ENCODE results near the gene ADCYAP1R1. TPM values are rescaled to one million over a fixed set of nuclear protein-coding genes. Genes with fewer than 3 reads are reported as not detected.

The ADCYAP1R1 gene
- polyA plus RNA-seq, 1 donor from 2014 or later: 8.6 TPM

- Histone ChIP-seq H3K27ac (ENCODE audit: low read length) (no peak overlapping the region), H3K27me3 (ENCODE audit: insufficient read depth, low read depth, low read length) (no peaks in the 10 kb centered on the region), H3K79me2 (replicated peaks; ENCODE audit: insufficient read depth, low read length) (no peaks in the 10 kb centered on the region), H3K9ac (ENCODE audit: low read length) (no peak overlapping the region), H2AFZ (ENCODE audit: low read depth, low read length) (no peak overlapping the region), H3K9me3 (ENCODE audit: low read length) (no peaks in the 10 kb centered on the region), H3K36me3 (ENCODE audit: insufficient read depth, low read length) (peaks cover 5% of the 10 kb centered on the region), H3K9me2 (ENCODE audit: insufficient read depth, low read length) (no peaks in the 10 kb centered on the region), H3F3A (ENCODE audit: insufficient read depth, low read length, poor library complexity, severe bottlenecking) (no peaks in the 10 kb centered on the region), H4K20me1 (ENCODE audit: insufficient read depth) (no peaks in the 10 kb centered on the region), H3K4me2 (ENCODE audit: low read length) (no peak overlapping the region), H3K4me3 (ENCODE audit: low read length) (no peak overlapping the region)
- TF ChIP-seq SMC3 (conservative IDR thresholded peaks at IDR 0.05; ENCODE audit: poor library complexity): no peak
- TF ChIP-seq RAD21 (conservative IDR thresholded peaks at IDR 0.05): no peak
- no peak for TF ChIP-seq TAF1 (IDR thresholded peaks at IDR 0.05; ENCODE audit: low read depth)
- no peak for TF ChIP-seq EZH2 (IDR thresholded peaks at IDR 0.05; ENCODE audit: borderline replicate concordance, insufficient read depth, low read length, poor library complexity, severe bottlenecking)
These were observed 39.9 kb downstream of the ADCYAP1R1 start for GRCh38 chr7:31091924-31092434.

- peaks cover 4% of the 10 kb centered on the region for H3K36me3 ChIP-seq (ENCODE audit: insufficient read depth, low read length)
- H3F3A ChIP-seq (ENCODE audit: insufficient read depth, low read length, poor library complexity, severe bottlenecking): no peaks in the 10 kb centered on the region
- H3K9me3 ChIP-seq (ENCODE audit: low read length): no peaks in the 10 kb centered on the region
- H3K79me2 ChIP-seq (replicated peaks; ENCODE audit: insufficient read depth, low read length): no peaks in the 10 kb centered on the region
- H4K20me1 ChIP-seq (ENCODE audit: insufficient read depth): no peaks in the 10 kb centered on the region
- no peak overlapping the region for H2AFZ ChIP-seq (ENCODE audit: low read depth, low read length)
- H3K9ac ChIP-seq (ENCODE audit: low read length): no peak overlapping the region
- no peaks in the 10 kb centered on the region for H3K27me3 ChIP-seq (ENCODE audit: insufficient read depth, low read depth, low read length)
- H3K27ac ChIP-seq (ENCODE audit: low read length): no peak overlapping the region
- no peak overlapping the region for H3K4me2 ChIP-seq (ENCODE audit: low read length)
- TF ChIP-seq TAF1 (IDR thresholded peaks at IDR 0.05; ENCODE audit: low read depth) (no peak), SMC3 (conservative IDR thresholded peaks at IDR 0.05; ENCODE audit: poor library complexity) (no peak), RAD21 (conservative IDR thresholded peaks at IDR 0.05) (no peak), EP300 (conservative IDR thresholded peaks at IDR 0.05; ENCODE audit: poor library complexity, severe bottlenecking) (no peak), POLR2AphosphoS5 (IDR thresholded peaks at IDR 0.05) (no peak), MXI1 (conservative IDR thresholded peaks at IDR 0.05; ENCODE audit: poor library complexity, severe bottlenecking) (no peak), EZH2 (IDR thresholded peaks at IDR 0.05; ENCODE audit: borderline replicate concordance, insufficient read depth, low read length, poor library complexity, severe bottlenecking) (no peak)
- TF ChIP-seq, protein P1, sequence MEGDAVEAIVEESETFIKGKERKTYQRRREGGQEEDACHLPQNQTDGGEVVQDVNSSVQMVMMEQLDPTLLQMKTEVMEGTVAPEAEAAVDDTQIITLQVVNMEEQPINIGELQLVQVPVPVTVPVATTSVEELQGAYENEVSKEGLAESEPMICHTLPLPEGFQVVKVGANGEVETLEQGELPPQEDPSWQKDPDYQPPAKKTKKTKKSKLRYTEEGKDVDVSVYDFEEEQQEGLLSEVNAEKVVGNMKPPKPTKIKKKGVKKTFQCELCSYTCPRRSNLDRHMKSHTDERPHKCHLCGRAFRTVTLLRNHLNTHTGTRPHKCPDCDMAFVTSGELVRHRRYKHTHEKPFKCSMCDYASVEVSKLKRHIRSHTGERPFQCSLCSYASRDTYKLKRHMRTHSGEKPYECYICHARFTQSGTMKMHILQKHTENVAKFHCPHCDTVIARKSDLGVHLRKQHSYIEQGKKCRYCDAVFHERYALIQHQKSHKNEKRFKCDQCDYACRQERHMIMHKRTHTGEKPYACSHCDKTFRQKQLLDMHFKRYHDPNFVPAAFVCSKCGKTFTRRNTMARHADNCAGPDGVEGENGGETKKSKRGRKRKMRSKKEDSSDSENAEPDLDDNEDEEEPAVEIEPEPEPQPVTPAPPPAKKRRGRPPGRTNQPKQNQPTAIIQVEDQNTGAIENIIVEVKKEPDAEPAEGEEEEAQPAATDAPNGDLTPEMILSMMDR (IDR thresholded peaks at IDR 0.05; ENCODE audit: poor library complexity, severe bottlenecking): no peak
- TF ChIP-seq, protein P2, sequence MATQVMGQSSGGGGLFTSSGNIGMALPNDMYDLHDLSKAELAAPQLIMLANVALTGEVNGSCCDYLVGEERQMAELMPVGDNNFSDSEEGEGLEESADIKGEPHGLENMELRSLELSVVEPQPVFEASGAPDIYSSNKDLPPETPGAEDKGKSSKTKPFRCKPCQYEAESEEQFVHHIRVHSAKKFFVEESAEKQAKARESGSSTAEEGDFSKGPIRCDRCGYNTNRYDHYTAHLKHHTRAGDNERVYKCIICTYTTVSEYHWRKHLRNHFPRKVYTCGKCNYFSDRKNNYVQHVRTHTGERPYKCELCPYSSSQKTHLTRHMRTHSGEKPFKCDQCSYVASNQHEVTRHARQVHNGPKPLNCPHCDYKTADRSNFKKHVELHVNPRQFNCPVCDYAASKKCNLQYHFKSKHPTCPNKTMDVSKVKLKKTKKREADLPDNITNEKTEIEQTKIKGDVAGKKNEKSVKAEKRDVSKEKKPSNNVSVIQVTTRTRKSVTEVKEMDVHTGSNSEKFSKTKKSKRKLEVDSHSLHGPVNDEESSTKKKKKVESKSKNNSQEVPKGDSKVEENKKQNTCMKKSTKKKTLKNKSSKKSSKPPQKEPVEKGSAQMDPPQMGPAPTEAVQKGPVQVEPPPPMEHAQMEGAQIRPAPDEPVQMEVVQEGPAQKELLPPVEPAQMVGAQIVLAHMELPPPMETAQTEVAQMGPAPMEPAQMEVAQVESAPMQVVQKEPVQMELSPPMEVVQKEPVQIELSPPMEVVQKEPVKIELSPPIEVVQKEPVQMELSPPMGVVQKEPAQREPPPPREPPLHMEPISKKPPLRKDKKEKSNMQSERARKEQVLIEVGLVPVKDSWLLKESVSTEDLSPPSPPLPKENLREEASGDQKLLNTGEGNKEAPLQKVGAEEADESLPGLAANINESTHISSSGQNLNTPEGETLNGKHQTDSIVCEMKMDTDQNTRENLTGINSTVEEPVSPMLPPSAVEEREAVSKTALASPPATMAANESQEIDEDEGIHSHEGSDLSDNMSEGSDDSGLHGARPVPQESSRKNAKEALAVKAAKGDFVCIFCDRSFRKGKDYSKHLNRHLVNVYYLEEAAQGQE (IDR thresholded peaks at IDR 0.05; ENCODE audit: borderline replicate concordance): no peak
- no peak overlapping the region for H3K4me3 ChIP-seq (ENCODE audit: low read length)
- H3K9me2 ChIP-seq (ENCODE audit: insufficient read depth, low read length): no peaks in the 10 kb centered on the region
These were observed 40.5 kb downstream of the ADCYAP1R1 start for GRCh38 chr7:31092606-31093005.

All from neural cell (in vitro differentiated cells).